PC-9 (cell line): ENCODE measurements around the gene PGRMC2.

ENCODE experiments used
- EZH2 ChIP-seq: fragments of 200-600 bp; sonication (generic); IDR thresholded peaks from 2 replicates; pipeline ENCODE4 v1.8.0; 2017; ENCODE audit warnings: antibody characterized with exemption, low read depth
- TF ChIP-seq, protein P1 (sequence below): fragments of 200-600 bp; sonication (generic); conservative IDR thresholded peaks from 2 replicates; pipeline ENCODE4 v1.6.1; 2017; ENCODE audit warnings: mixed run types, antibody characterized with exemption, mild to moderate bottlenecking, moderate library complexity

DNA sequence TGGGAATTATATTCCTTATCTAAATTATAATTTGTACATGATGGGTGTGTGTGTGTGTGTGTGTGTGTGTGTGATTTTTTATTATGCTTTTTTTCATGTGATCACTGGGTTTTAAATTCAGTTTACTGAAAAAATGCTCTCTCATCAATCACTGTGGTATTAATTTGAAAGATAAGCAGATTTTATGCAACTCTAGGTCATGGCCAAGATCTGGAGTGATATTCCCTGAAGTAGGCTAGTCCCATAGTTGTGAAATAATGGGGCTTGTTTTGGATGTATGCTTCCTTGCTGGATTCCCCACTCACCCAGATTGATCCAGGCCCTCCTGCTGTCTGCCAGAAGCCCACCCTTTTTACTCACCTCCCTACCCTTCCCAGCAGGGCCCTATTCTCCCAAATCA lies 22.0 kb upstream of the PGRMC2 start:
- no peak for TF ChIP-seq EZH2
- TF ChIP-seq, protein P1, sequence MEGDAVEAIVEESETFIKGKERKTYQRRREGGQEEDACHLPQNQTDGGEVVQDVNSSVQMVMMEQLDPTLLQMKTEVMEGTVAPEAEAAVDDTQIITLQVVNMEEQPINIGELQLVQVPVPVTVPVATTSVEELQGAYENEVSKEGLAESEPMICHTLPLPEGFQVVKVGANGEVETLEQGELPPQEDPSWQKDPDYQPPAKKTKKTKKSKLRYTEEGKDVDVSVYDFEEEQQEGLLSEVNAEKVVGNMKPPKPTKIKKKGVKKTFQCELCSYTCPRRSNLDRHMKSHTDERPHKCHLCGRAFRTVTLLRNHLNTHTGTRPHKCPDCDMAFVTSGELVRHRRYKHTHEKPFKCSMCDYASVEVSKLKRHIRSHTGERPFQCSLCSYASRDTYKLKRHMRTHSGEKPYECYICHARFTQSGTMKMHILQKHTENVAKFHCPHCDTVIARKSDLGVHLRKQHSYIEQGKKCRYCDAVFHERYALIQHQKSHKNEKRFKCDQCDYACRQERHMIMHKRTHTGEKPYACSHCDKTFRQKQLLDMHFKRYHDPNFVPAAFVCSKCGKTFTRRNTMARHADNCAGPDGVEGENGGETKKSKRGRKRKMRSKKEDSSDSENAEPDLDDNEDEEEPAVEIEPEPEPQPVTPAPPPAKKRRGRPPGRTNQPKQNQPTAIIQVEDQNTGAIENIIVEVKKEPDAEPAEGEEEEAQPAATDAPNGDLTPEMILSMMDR, result no peak
